Fibroblast of lung (primary cell): Measurements from ENCODE around the gene ELOVL5. TPM values are rescaled to one million over a fixed set of nuclear protein-coding genes. Genes with fewer than 3 reads are reported as not detected.

Experiments
- DNase-seq, 2 donors: peaks; one replicate each; pipeline versions ENCODE4 v3.0.0 to v3.0.0-alpha.2; 2010; ENCODE audit warnings: low read depth in 2 of 2
- H2AFZ ChIP-seq: 2 replicates; pipeline ENCODE4 v1.5.1; 2012; ENCODE audit warnings: low read length, control low read depth, inconsistent platforms
- H3K27ac ChIP-seq: 2 replicates; pipeline ENCODE4 v1.5.1; 2011; ENCODE audit warnings: low read length, control low read depth; ENCODE audit not compliant: insufficient read depth
- H3K27me3 ChIP-seq: 2 replicates; pipeline ENCODE4 v1.5.1; 2011; ENCODE audit warnings: mild to moderate bottlenecking, low read length; ENCODE audit not compliant: control insufficient read depth, insufficient read depth
- H3K36me3 ChIP-seq: 2 replicates; pipeline ENCODE4 v1.5.1; 2011; ENCODE audit warnings: low read length; ENCODE audit not compliant: control insufficient read depth, insufficient read depth
- H3K4me1 ChIP-seq: 2 replicates; pipeline ENCODE4 v1.5.1; 2011; ENCODE audit warnings: low read length; ENCODE audit not compliant: control insufficient read depth, insufficient read depth; ENCODE audit errors: extremely low read depth
- H3K4me2 ChIP-seq: 2 replicates; pipeline ENCODE4 v1.5.1; 2011; ENCODE audit warnings: low read length, control low read depth; ENCODE audit not compliant: insufficient read depth; ENCODE audit errors: extremely low read depth
- H3K4me3 ChIP-seq, 4 experiments: fragments of 200-600 bp in 1 of 4; sonication (generic) in 1 of 4; replicated peaks in 1 of 4; 2 replicates each; pipeline ENCODE4 v1.5.1; 2011 to 2016; ENCODE audit warnings: low read length in 4 of 4, low read depth in 3 of 4, mild to moderate bottlenecking in 3 of 4, control low read depth in 2 of 4, inconsistent platforms in 1 of 4, mixed read lengths in 1 of 4; ENCODE audit not compliant: insufficient read depth in 1 of 4; ENCODE audit errors: control extremely low read depth in 1 of 4
- H3K79me2 ChIP-seq: 2 replicates; pipeline ENCODE4 v1.5.1; 2012; ENCODE audit warnings: mild to moderate bottlenecking, low read length, inconsistent platforms; ENCODE audit not compliant: control insufficient read depth, insufficient read depth
- H3K9ac ChIP-seq: 2 replicates; pipeline ENCODE4 v1.5.1; 2011; ENCODE audit warnings: mild to moderate bottlenecking, low read length, control low read depth; ENCODE audit not compliant: insufficient read depth
- H3K9me3 ChIP-seq: 2 replicates; pipeline ENCODE4 v1.5.1; 2012; ENCODE audit warnings: low read depth, low read length; ENCODE audit not compliant: control insufficient read depth, insufficient read depth
- H4K20me1 ChIP-seq: 2 replicates; pipeline ENCODE4 v1.5.1; 2011; ENCODE audit warnings: low read length; ENCODE audit not compliant: control insufficient read depth, insufficient read depth; ENCODE audit errors: extremely low read depth
- CTCF ChIP-seq, 2 donors: IDR thresholded peaks in 1 of 2; conservative IDR thresholded peaks in 1 of 2; 1 replicate in 1 of 2; 2 replicates in 1 of 2; pipeline ENCODE4 v1.5.1; 2011 to 2012; ENCODE audit warnings: low read length in 2 of 2, control low read depth in 1 of 2, inconsistent platforms in 1 of 2, low read depth in 1 of 2, mild to moderate bottlenecking in 1 of 2
- EZH2 ChIP-seq: IDR thresholded peaks from 2 replicates; pipeline ENCODE4 v1.5.1; 2012; ENCODE audit warnings: low read length, control low read depth, mild to moderate bottlenecking; ENCODE audit errors: missing control alignments
- polyA plus RNA-seq, 2 donors: library from polyadenylated mRNA; depleted of rRNA in 1 of 2; stranded (reverse) in 1 of 2; unstranded in 1 of 2; fragments of >200 nt; gene quantifications; 2 replicates each; pipeline ENCODE4 v1.2.1, GENCODE V29; 2011 to 2012; ENCODE audit warnings: missing spikeins in 1 of 2
- total RNA-seq: library from RNA; depleted of rRNA; stranded (reverse); fragments of >200 nt; gene quantifications from 2 replicates; pipeline ENCODE4 v1.2.1, GENCODE V29; 2014

The ELOVL5 gene
- total and polyA plus RNA-seq, 2 donors (not counting 1 experiment from before 2014, with no cell fraction given): 67.7 to 96.7 TPM

GRCh38 chr6:53299331-53300005 lies 49.3 kb downstream of the ELOVL5 start:
- H3K79me2 ChIP-seq: peaks cover 35% of the 10 kb centered on the region
- DNase-seq: no peak
- H3K9ac ChIP-seq: no peak overlapping the region
- TF ChIP-seq CTCF (conservative IDR thresholded peaks at IDR 0.05 in 1 of 2, IDR thresholded peaks at IDR 0.05 in 1 of 2; ENCODE audit: low read depth in 1 of 2, low read length in 2 of 2) (no peak), EZH2 (no peak)
- no peaks in the 10 kb centered on the region for H4K20me1 ChIP-seq
- no peak overlapping the region for H2AFZ ChIP-seq
- H3K36me3 ChIP-seq: no peaks in the 10 kb centered on the region
- peaks cover 3% of the 10 kb centered on the region for H3K4me1 ChIP-seq
- H3K4me2 ChIP-seq: peak overlapping the region; percentile 20
- H3K27ac ChIP-seq: no peak overlapping the region
- H3K4me3 ChIP-seq: no peak overlapping the region
- H3K9me3 ChIP-seq: no peaks in the 10 kb centered on the region
- no peaks in the 10 kb centered on the region for H3K27me3 ChIP-seq

GRCh38 chr6:53297004-53297403 lies 51.7 kb downstream of the ELOVL5 start:
- peaks cover 2% of the 10 kb centered on the region for H3K36me3 ChIP-seq
- no peak overlapping the region for H3K9ac ChIP-seq
- H3K4me2 ChIP-seq: no peak overlapping the region
- H3K4me3 ChIP-seq: no peak overlapping the region
- peaks cover 28% of the 10 kb centered on the region for H3K79me2 ChIP-seq
- no peaks in the 10 kb centered on the region for H3K27me3 ChIP-seq
- no peak overlapping the region for H2AFZ ChIP-seq
- H3K9me3 ChIP-seq: no peaks in the 10 kb centered on the region
- TF ChIP-seq EZH2 (no peak), CTCF (conservative IDR thresholded peaks at IDR 0.05 in 1 of 2, IDR thresholded peaks at IDR 0.05 in 1 of 2; ENCODE audit: low read depth in 1 of 2, low read length in 2 of 2) (no peak)
- H3K27ac ChIP-seq: no peak overlapping the region
- no peaks in the 10 kb centered on the region for H3K4me1 ChIP-seq
- no peak for DNase-seq
- H4K20me1 ChIP-seq: no peaks in the 10 kb centered on the region

- no peaks in the 10 kb centered on the region for H3K27me3 ChIP-seq
- H2AFZ ChIP-seq: no peak overlapping the region
- no peaks in the 10 kb centered on the region for H3K9me3 ChIP-seq
- TF ChIP-seq CTCF (conservative IDR thresholded peaks at IDR 0.05 in 1 of 2, IDR thresholded peaks at IDR 0.05 in 1 of 2; ENCODE audit: low read depth in 1 of 2, low read length in 2 of 2) (no peak), EZH2 (no peak)
- H3K4me2 ChIP-seq: no peak overlapping the region
- peaks cover 2% of the 10 kb centered on the region for H3K36me3 ChIP-seq
- no peak overlapping the region for H3K9ac ChIP-seq
- H3K27ac ChIP-seq: no peak overlapping the region
- H3K4me3 ChIP-seq: no peak overlapping the region
- DNase-seq: peak in 1 of 2 donors; percentile 28
- H4K20me1 ChIP-seq: no peaks in the 10 kb centered on the region
- H3K4me1 ChIP-seq: no peaks in the 10 kb centered on the region
- peaks cover 15% of the 10 kb centered on the region for H3K79me2 ChIP-seq
Measured at GRCh38 chr6:53295176-53295575, 53.6 kb downstream of the ELOVL5 start.
